RPMI8226 (cell line): ENCODE data around the gene LRP5.
"Not testable (repeated sequence)": the region's sequence is repeated elsewhere in the genome, so short reads cannot be mapped to it uniquely, and the experiment has no call there.

ENCODE experiments used
- DNase-seq: peaks from one replicate; pipeline ENCODE4 v3.0.0-alpha.2; 2015

The LRP5 gene

GRCh38 chr11:68447914-68448313, 135.5 kb downstream of the LRP5 start:
- not testable (repeated sequence) for DNase-seq

GRCh38 chr11:68448604-68449011, 136.2 kb downstream of the LRP5 start:
- no peak for DNase-seq

GRCh38 chr11:68449951-68450350, 137.6 kb downstream of the LRP5 start:
- no peak for DNase-seq

GRCh38 chr11:68450711-68451110, 138.3 kb downstream of the LRP5 start:
- DNase-seq, result no peak

- DNase-seq, result no peak
These were observed 142.4 kb downstream of the LRP5 start for GRCh38 chr11:68454767-68455166.

GRCh38 chr11:68455485-68455884, 143.1 kb downstream of the LRP5 start:
- no peak for DNase-seq

- DNase-seq, result no peak
These were observed 145.0 kb downstream of the LRP5 start for GRCh38 chr11:68457216-68457897.

GRCh38 chr11:68457898-68458249, 145.5 kb downstream of the LRP5 start:
- DNase-seq, result no peak

GRCh38 chr11:68458340-68458739, 145.9 kb downstream of the LRP5 start:
- DNase-seq, result peak; percentile 22

- peak; percentile 100 for DNase-seq
These were observed 147.7 kb downstream of the LRP5 start for GRCh38 chr11:68459886-68460740.

- peak; percentile 30 for DNase-seq
These were observed 148.6 kb downstream of the LRP5 start, which contains the start of gene PPP6R3 for GRCh38 chr11:68460741-68461574. PPP6R3 (plus strand) TSS chr11:68460752; CDS start chr11:68537665, 76,913 bp downstream.

- no peak for DNase-seq
These were observed 149.2 kb downstream of the LRP5 start for GRCh38 chr11:68461575-68461917.

GRCh38 chr11:68463714-68464113, 151.3 kb downstream of the LRP5 start:
- no peak for DNase-seq

GRCh38 chr11:68467201-68467834, 154.9 kb downstream of the LRP5 start:
- no peak for DNase-seq

GRCh38 chr11:68468217-68468828, 155.9 kb downstream of the LRP5 start:
- no peak for DNase-seq

- DNase-seq, result no peak
These were observed 156.7 kb downstream of the LRP5 start for GRCh38 chr11:68469122-68469521.

GRCh38 chr11:68469642-68470041, 157.3 kb downstream of the LRP5 start:
- DNase-seq, result no peak

- no peak for DNase-seq
These were observed 158.0 kb downstream of the LRP5 start for GRCh38 chr11:68470304-68470811.

GRCh38 chr11:68471360-68472340, 159.3 kb downstream of the LRP5 start:
- DNase-seq, result no peak

- DNase-seq, result no peak
These were observed 160.4 kb downstream of the LRP5 start for GRCh38 chr11:68472778-68473177.

- DNase-seq, result no peak
These were observed 161.3 kb downstream of the LRP5 start for GRCh38 chr11:68473693-68474092.
